ENCODE results near the gene MALAT1.

- TF ChIP-seq CTCF (IDR thresholded peaks at IDR 0.05) = no peak
- TF ChIP-seq POLR2A (IDR thresholded peaks at IDR 0.05) = no peak
Observed at GRCh38 chr11:65492387-65492636, 6.5 kb upstream of the MALAT1 start.
